ENCODE measurements around the gene GABRA5. TPM values are rescaled to one million over a fixed set of nuclear protein-coding genes. Genes with fewer than 3 reads are reported as not detected.

GABRA5 gene
- total RNA-seq, 2 donors from 2014 or later, result 3.8 to 4.4 TPM

DNA sequence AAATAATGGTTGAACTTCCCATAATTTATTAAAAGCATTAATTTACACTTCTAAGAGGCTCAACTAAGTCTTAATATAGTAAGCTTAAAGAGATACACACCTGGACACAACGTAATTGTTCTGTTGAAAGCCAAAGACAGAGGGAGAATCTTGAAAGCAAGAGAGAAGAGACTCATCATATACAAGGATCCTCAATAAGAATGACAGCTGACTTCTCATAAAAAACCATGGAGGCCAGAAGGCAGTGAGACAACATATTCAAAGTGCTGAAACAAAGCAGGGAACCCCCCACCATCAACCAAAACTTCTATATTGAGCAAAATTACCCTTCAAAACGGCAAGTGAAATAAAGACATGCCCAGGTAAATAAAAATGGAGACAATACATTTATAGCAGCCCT, 87.5 kb downstream of the GABRA5 start:
- Histone ChIP-seq H3K27me3 (ENCODE audit: control insufficient read depth, insufficient read depth, low read length, poor library complexity, severe bottlenecking) (peaks cover 4% of the 10 kb centered on the region), H3K4me3 (ENCODE audit: low read length) (no peak overlapping the region), H3K9ac (ENCODE audit: extremely low read depth, low read length, poor library complexity, severe bottlenecking) (no peak overlapping the region), H3K27ac (ENCODE audit: low read depth, low read length) (no peak overlapping the region), H3K9me3 (ENCODE audit: control insufficient read depth, low read length) (peaks cover 8% of the 10 kb centered on the region), H3K4me1 (ENCODE audit: control insufficient read depth, insufficient read depth, low read length) (no peaks in the 10 kb centered on the region), H3K36me3 (ENCODE audit: control insufficient read depth, insufficient read depth, low read length) (no peaks in the 10 kb centered on the region)
- TF ChIP-seq, protein P1, sequence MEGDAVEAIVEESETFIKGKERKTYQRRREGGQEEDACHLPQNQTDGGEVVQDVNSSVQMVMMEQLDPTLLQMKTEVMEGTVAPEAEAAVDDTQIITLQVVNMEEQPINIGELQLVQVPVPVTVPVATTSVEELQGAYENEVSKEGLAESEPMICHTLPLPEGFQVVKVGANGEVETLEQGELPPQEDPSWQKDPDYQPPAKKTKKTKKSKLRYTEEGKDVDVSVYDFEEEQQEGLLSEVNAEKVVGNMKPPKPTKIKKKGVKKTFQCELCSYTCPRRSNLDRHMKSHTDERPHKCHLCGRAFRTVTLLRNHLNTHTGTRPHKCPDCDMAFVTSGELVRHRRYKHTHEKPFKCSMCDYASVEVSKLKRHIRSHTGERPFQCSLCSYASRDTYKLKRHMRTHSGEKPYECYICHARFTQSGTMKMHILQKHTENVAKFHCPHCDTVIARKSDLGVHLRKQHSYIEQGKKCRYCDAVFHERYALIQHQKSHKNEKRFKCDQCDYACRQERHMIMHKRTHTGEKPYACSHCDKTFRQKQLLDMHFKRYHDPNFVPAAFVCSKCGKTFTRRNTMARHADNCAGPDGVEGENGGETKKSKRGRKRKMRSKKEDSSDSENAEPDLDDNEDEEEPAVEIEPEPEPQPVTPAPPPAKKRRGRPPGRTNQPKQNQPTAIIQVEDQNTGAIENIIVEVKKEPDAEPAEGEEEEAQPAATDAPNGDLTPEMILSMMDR (conservative IDR thresholded peaks at IDR 0.05), result no peak
- DNase-seq, result no peak
- H3K4me3 Mint-ChIP-seq, result no peak overlapping the region
- WGBS, 2 experiments (ENCODE audit: insufficient coverage in 1 of 2, insufficient read length in 1 of 2), result 62 to 100% methylated on average over 1 to 2 of the region's 2 CpGs
- H3K27ac Mint-ChIP-seq, result no peak overlapping the region
- H3K36me3 Mint-ChIP-seq (ENCODE audit: low read depth), result no peaks in the 10 kb centered on the region
- H3K4me1 Mint-ChIP-seq, result no peaks in the 10 kb centered on the region
- H3K9me3 Mint-ChIP-seq, result peaks cover 12% of the 10 kb centered on the region
- no peaks in the 10 kb centered on the region for H3K27me3 Mint-ChIP-seq (ENCODE audit: insufficient read depth)

DNA sequence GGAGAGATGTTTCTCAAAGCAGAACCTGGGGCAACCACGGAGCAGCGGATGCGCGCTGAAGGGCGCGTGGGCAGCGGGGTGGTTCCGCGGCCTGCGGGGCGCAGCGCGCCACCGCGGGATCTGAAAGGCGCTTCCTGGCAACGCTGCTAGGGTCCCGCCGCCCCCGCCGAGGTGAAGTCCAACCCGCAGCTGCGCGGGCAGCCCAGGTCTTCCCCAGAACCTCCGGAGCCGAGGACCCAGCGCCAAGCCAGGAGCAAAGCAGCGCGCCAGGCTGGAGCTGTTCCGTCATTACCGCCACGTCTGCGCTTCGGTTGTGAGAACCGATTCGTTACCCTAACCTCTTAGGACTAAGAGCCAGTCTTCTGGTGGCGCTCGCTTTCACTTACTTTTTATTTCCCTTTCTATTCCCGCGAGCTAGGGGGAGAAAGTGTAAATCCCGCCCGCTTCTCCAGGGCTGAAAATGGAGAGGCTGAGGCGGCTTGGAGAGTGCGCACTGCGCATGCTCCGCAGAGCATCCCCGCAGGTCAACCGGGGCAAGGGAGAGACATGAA, 100.9 kb downstream of the GABRA5 start:
- Mint-ChIP-seq H3K36me3 (ENCODE audit: low read depth) (no peaks in the 10 kb centered on the region), H3K27ac (no peak overlapping the region), H3K4me3 (peak overlapping the region; percentile 59), H3K9me3 (no peaks in the 10 kb centered on the region), H3K4me1 (no peaks in the 10 kb centered on the region), H3K27me3 (ENCODE audit: insufficient read depth) (peaks cover 85% of the 10 kb centered on the region)
- peaks cover 93% of the 10 kb centered on the region for H3K27me3 ChIP-seq (ENCODE audit: control insufficient read depth, insufficient read depth, low read length, poor library complexity, severe bottlenecking)
- WGBS, 2 experiments (ENCODE audit: insufficient coverage in 1 of 2, insufficient read length in 1 of 2), result 1% methylated on average over 14 to 48 of the region's 48 CpGs
- DNase-seq, result peak; percentile 90
- no peaks in the 10 kb centered on the region for H3K4me1 ChIP-seq (ENCODE audit: control insufficient read depth, insufficient read depth, low read length)
- H3K4me3 ChIP-seq (ENCODE audit: low read length), result peak overlapping the region; percentile 79
- no peak overlapping the region for H3K27ac ChIP-seq (ENCODE audit: low read depth, low read length)
- no peak overlapping the region for H3K9ac ChIP-seq (ENCODE audit: extremely low read depth, low read length, poor library complexity, severe bottlenecking)
- TF ChIP-seq, protein P1 (conservative IDR thresholded peaks at IDR 0.05), result no peak
- H3K9me3 ChIP-seq (ENCODE audit: control insufficient read depth, low read length), result no peaks in the 10 kb centered on the region
- H3K36me3 ChIP-seq (ENCODE audit: control insufficient read depth, insufficient read depth, low read length), result no peaks in the 10 kb centered on the region

GRCh38 chr15:26968806-26969205, 101.9 kb downstream of the GABRA5 start:
- Histone ChIP-seq H3K4me1 (ENCODE audit: control insufficient read depth, insufficient read depth, low read length) (no peaks in the 10 kb centered on the region), H3K36me3 (ENCODE audit: control insufficient read depth, insufficient read depth, low read length) (no peaks in the 10 kb centered on the region), H3K9ac (ENCODE audit: extremely low read depth, low read length, poor library complexity, severe bottlenecking) (no peak overlapping the region), H3K4me3 (ENCODE audit: low read length) (no peak overlapping the region), H3K27ac (ENCODE audit: low read depth, low read length) (no peak overlapping the region), H3K27me3 (ENCODE audit: control insufficient read depth, insufficient read depth, low read length, poor library complexity, severe bottlenecking) (peaks cover 93% of the 10 kb centered on the region), H3K9me3 (ENCODE audit: control insufficient read depth, low read length) (no peaks in the 10 kb centered on the region)
- 55% methylated on average over 1 of the region's 2 CpGs; no CpG with 5 or more reads in 1 of the 2 experiments for WGBS, 2 experiments (ENCODE audit: insufficient coverage in 1 of 2, insufficient read length in 1 of 2)
- TF ChIP-seq, protein P1 (conservative IDR thresholded peaks at IDR 0.05), result no peak
- no peak overlapping the region for H3K27ac Mint-ChIP-seq
- H3K9me3 Mint-ChIP-seq, result no peaks in the 10 kb centered on the region
- H3K4me1 Mint-ChIP-seq, result no peaks in the 10 kb centered on the region
- DNase-seq, result no peak
- peaks cover 86% of the 10 kb centered on the region for H3K27me3 Mint-ChIP-seq (ENCODE audit: insufficient read depth)
- no peak overlapping the region for H3K4me3 Mint-ChIP-seq
- H3K36me3 Mint-ChIP-seq (ENCODE audit: low read depth), result no peaks in the 10 kb centered on the region

Measured in endodermal cell (in vitro differentiated cells).